ENCODE data around the gene IGSF10. TPM values are rescaled to one million over a fixed set of nuclear protein-coding genes. Genes with fewer than 3 reads are reported as not detected.

The IGSF10 gene
- total RNA-seq, 2 experiments from 2014 or later: not detected

- Mint-ChIP-seq H3K4me1 (ENCODE audit: low read depth) (no peaks in the 10 kb centered on the region), H3K27me3 (peaks cover 8% of the 10 kb centered on the region), H3K36me3 (no peaks in the 10 kb centered on the region), H3K4me3 (no peak overlapping the region), H3K27ac (no peak overlapping the region), H3K9me3 (peaks cover 17% of the 10 kb centered on the region)
- intact Hi-C loops (cut with micrococcal nuclease): no loop called here
- POLR2A ChIA-PET: no interaction called here
- CTCF ChIA-PET: interaction anchor here (2.8 to 4.1 kb wide), 2 partner anchors 11 to 12 kb away, joined by 13 to 16 read pairs; no protein-coding TSS in a partner anchor
- DNase-seq: no peak
Measured at GRCh38 chr3:151479452-151479851, 18.6 kb upstream of the IGSF10 start.

GRCh38 chr3:151478335-151478697 is 17.5 kb upstream of the IGSF10 start:
- intact Hi-C loops (cut with micrococcal nuclease): no loop called here
- CTCF ChIA-PET: interaction anchor here (2.8 kb wide), 1 partner anchor 10 kb away, joined by 13 read pairs; no protein-coding TSS in a partner anchor
- Mint-ChIP-seq H3K36me3 (no peaks in the 10 kb centered on the region), H3K27me3 (peaks cover 6% of the 10 kb centered on the region), H3K27ac (no peak overlapping the region), H3K9me3 (peaks cover 17% of the 10 kb centered on the region), H3K4me3 (no peak overlapping the region), H3K4me1 (ENCODE audit: low read depth) (no peaks in the 10 kb centered on the region)
- POLR2A ChIA-PET: no interaction called here
- DNase-seq: no peak

- Mint-ChIP-seq H3K9me3 (peaks cover 14% of the 10 kb centered on the region), H3K4me1 (ENCODE audit: low read depth) (no peaks in the 10 kb centered on the region), H3K27me3 (peaks cover 4% of the 10 kb centered on the region), H3K27ac (no peak overlapping the region), H3K36me3 (no peaks in the 10 kb centered on the region), H3K4me3 (no peak overlapping the region)
- CTCF ChIA-PET: interaction anchor here (2.8 kb wide), 1 partner anchor 9 kb away, joined by 13 read pairs; no protein-coding TSS in a partner anchor
- DNase-seq: no peak
- POLR2A ChIA-PET: no interaction called here
- intact Hi-C loops (cut with micrococcal nuclease): no loop called here
Measured at GRCh38 chr3:151477591-151478334, 16.9 kb upstream of the IGSF10 start.

- Mint-ChIP-seq H3K4me1 (ENCODE audit: low read depth) (no peaks in the 10 kb centered on the region), H3K9me3 (peaks cover under 1% of the 10 kb centered on the region), H3K27ac (no peak overlapping the region), H3K4me3 (no peak overlapping the region), H3K36me3 (no peaks in the 10 kb centered on the region), H3K27me3 (peaks cover 4% of the 10 kb centered on the region)
- no peak for DNase-seq
- intact Hi-C loops (cut with micrococcal nuclease): no loop called here
- ChIA-PET CTCF (interaction anchor here (1.0 to 2.8 kb wide), 2 partner anchors 8 to 363 kb away, joined by 3 to 13 read pairs; no protein-coding TSS in a partner anchor), POLR2A (no interaction called here)
Measured at GRCh38 chr3:151476344-151477018, 15.6 kb upstream of the IGSF10 start.

GRCh38 chr3:151468284-151468917 is 7.5 kb upstream of the IGSF10 start:
- no peaks in the 10 kb centered on the region for H3K36me3 Mint-ChIP-seq
- H3K4me3 Mint-ChIP-seq: no peak overlapping the region
- no peaks in the 10 kb centered on the region for H3K4me1 Mint-ChIP-seq (ENCODE audit: low read depth)
- no peak overlapping the region for H3K27ac Mint-ChIP-seq
- ChIA-PET POLR2A (no interaction called here), CTCF (interaction anchor here (0.6 to 3.4 kb wide), 19 partner anchors 10 to 1083 kb away, joined by 3 to 40 read pairs (median 4); no protein-coding TSS in a partner anchor)
- H3K27me3 Mint-ChIP-seq: peaks cover 5% of the 10 kb centered on the region
- H3K9me3 Mint-ChIP-seq: no peaks in the 10 kb centered on the region
- no peak for DNase-seq
- intact Hi-C loops (cut with micrococcal nuclease): loop anchor here (1.0 kb wide), 2 partner anchors 371 to 450 kb away; no protein-coding TSS in a partner anchor

GRCh38 chr3:151467069-151467468 is 6.2 kb upstream of the IGSF10 start:
- intact Hi-C loops (cut with micrococcal nuclease): no loop called here
- H3K9me3 Mint-ChIP-seq: no peaks in the 10 kb centered on the region
- H3K27ac Mint-ChIP-seq: no peak overlapping the region
- H3K27me3 Mint-ChIP-seq: peaks cover 7% of the 10 kb centered on the region
- no peak for DNase-seq
- H3K36me3 Mint-ChIP-seq: no peaks in the 10 kb centered on the region
- ChIA-PET CTCF (interaction anchor here (0.8 to 3.4 kb wide), 13 partner anchors 9 to 1058 kb away, joined by 3 to 40 read pairs (median 5); no protein-coding TSS in a partner anchor), POLR2A (no interaction called here)
- no peaks in the 10 kb centered on the region for H3K4me1 Mint-ChIP-seq (ENCODE audit: low read depth)
- no peak overlapping the region for H3K4me3 Mint-ChIP-seq

GRCh38 chr3:151462991-151463390 is 2.1 kb upstream of the IGSF10 start:
- H3K4me3 Mint-ChIP-seq: no peak overlapping the region
- ChIA-PET CTCF (no interaction called here), POLR2A (no interaction called here)
- H3K27ac Mint-ChIP-seq: no peak overlapping the region
- intact Hi-C loops (cut with micrococcal nuclease): no loop called here
- H3K9me3 Mint-ChIP-seq: no peaks in the 10 kb centered on the region
- no peak for DNase-seq
- peaks cover 2% of the 10 kb centered on the region for H3K4me1 Mint-ChIP-seq (ENCODE audit: low read depth)
- H3K27me3 Mint-ChIP-seq: peaks cover 21% of the 10 kb centered on the region
- no peaks in the 10 kb centered on the region for H3K36me3 Mint-ChIP-seq

- CTCF ChIA-PET: no interaction called here
Measured at GRCh38 chr3:151462278-151462780, 1.5 kb upstream of the IGSF10 start.

GRCh38 chr3:151460228-151460627 is 633 bp downstream of the IGSF10 start:
- Mint-ChIP-seq H3K27ac (no peak overlapping the region), H3K4me3 (no peak overlapping the region), H3K36me3 (no peaks in the 10 kb centered on the region), H3K4me1 (ENCODE audit: low read depth) (peaks cover 2% of the 10 kb centered on the region), H3K9me3 (no peaks in the 10 kb centered on the region), H3K27me3 (peaks cover 21% of the 10 kb centered on the region)
- ChIA-PET CTCF (interaction anchor here (1.1 to 4.1 kb wide), 3 partner anchors 8 to 232 kb away, joined by 3 to 22 read pairs (median 3); no protein-coding TSS in a partner anchor), POLR2A (no interaction called here)
- intact Hi-C loops (cut with micrococcal nuclease): no loop called here
- no peak for DNase-seq

More at GRCh38 chr3:151462278-151462780, 1.5 kb upstream of the IGSF10 start:
- H3K27ac Mint-ChIP-seq: no peak overlapping the region
- POLR2A ChIA-PET: no interaction called here
- H3K4me3 Mint-ChIP-seq: no peak overlapping the region
- intact Hi-C loops (cut with micrococcal nuclease): no loop called here
- peaks cover 21% of the 10 kb centered on the region for H3K27me3 Mint-ChIP-seq
- no peak for DNase-seq
- H3K36me3 Mint-ChIP-seq: no peaks in the 10 kb centered on the region
- H3K9me3 Mint-ChIP-seq: no peaks in the 10 kb centered on the region
- H3K4me1 Mint-ChIP-seq (ENCODE audit: low read depth): peaks cover 2% of the 10 kb centered on the region

GRCh38 chr3:151459358-151459757 is 1.5 kb downstream of the IGSF10 start:
- peaks cover 21% of the 10 kb centered on the region for H3K27me3 Mint-ChIP-seq
- POLR2A ChIA-PET: no interaction called here
- no peaks in the 10 kb centered on the region for H3K36me3 Mint-ChIP-seq
- peaks cover 2% of the 10 kb centered on the region for H3K4me1 Mint-ChIP-seq (ENCODE audit: low read depth)
- no peak overlapping the region for H3K4me3 Mint-ChIP-seq
- H3K27ac Mint-ChIP-seq: no peak overlapping the region
- intact Hi-C loops (cut with micrococcal nuclease): no loop called here
- no peaks in the 10 kb centered on the region for H3K9me3 Mint-ChIP-seq
- CTCF ChIA-PET: interaction anchor here (1.1 to 4.1 kb wide), 3 partner anchors 9 to 231 kb away, joined by 3 to 22 read pairs (median 3); no protein-coding TSS in a partner anchor
- no peak for DNase-seq

- Mint-ChIP-seq H3K27ac (no peak overlapping the region), H3K4me3 (no peak overlapping the region), H3K4me1 (ENCODE audit: low read depth) (peaks cover 2% of the 10 kb centered on the region), H3K27me3 (peaks cover 9% of the 10 kb centered on the region), H3K9me3 (no peaks in the 10 kb centered on the region), H3K36me3 (no peaks in the 10 kb centered on the region)
- ChIA-PET CTCF (no interaction called here), POLR2A (no interaction called here)
- intact Hi-C loops (cut with micrococcal nuclease): no loop called here
- no peak for DNase-seq
Measured at GRCh38 chr3:151456065-151456464, 4.8 kb downstream of the IGSF10 start.

- Mint-ChIP-seq H3K4me1 (ENCODE audit: low read depth) (no peaks in the 10 kb centered on the region), H3K27ac (no peak overlapping the region), H3K9me3 (no peaks in the 10 kb centered on the region), H3K27me3 (peaks cover 7% of the 10 kb centered on the region), H3K36me3 (no peaks in the 10 kb centered on the region), H3K4me3 (no peak overlapping the region)
- intact Hi-C loops (cut with micrococcal nuclease): no loop called here
- ChIA-PET CTCF (no interaction called here), POLR2A (no interaction called here)
- DNase-seq: no peak
Measured at GRCh38 chr3:151452841-151453240, 8.0 kb downstream of the IGSF10 start.
